GM12878 (cell line): ENCODE results near the gene ENOPH1. TPM values are rescaled to one million over a fixed set of nuclear protein-coding genes. Genes with fewer than 3 reads are reported as not detected.

Experiments used
- ATF2 ChIP-seq: IDR thresholded peaks from 2 replicates; pipeline ENCODE4 v1.6.1; 2012; ENCODE audit warnings: low read length, inconsistent platforms
- BACH1 ChIP-seq: fragments of 450-650 bp; IDR thresholded peaks from 2 replicates; pipeline ENCODE4 v1.6.1; 2017; ENCODE audit warnings: mild to moderate bottlenecking, borderline replicate concordance
- BCLAF1 ChIP-seq: fragments of 450-650 bp; IDR thresholded peaks from 2 replicates; pipeline ENCODE4 v1.6.1; 2017; ENCODE audit warnings: antibody characterized with exemption, mild to moderate bottlenecking, moderate library complexity
- BMI1 ChIP-seq: fragments of 450-650 bp; IDR thresholded peaks from 2 replicates; pipeline ENCODE4 v1.6.1; 2016; ENCODE audit warnings: mild to moderate bottlenecking, moderate library complexity, borderline replicate concordance
- FOXK2 ChIP-seq: fragments of 450-650 bp; IDR thresholded peaks from 2 replicates; pipeline ENCODE4 v1.6.1; 2017; ENCODE audit warnings: mild to moderate bottlenecking, moderate library complexity
- MYB ChIP-seq: fragments of 150-350 bp; IDR thresholded peaks from 2 replicates; pipeline ENCODE4 v1.6.1; 2014; ENCODE audit warnings: mild to moderate bottlenecking, low read depth, low read length, borderline replicate concordance
- MYC ChIP-seq: IDR thresholded peaks from 2 replicates; pipeline ENCODE4 v1.6.1; 2011; ENCODE audit warnings: mild to moderate bottlenecking, low read length, moderate library complexity, inconsistent platforms; ENCODE audit not compliant: insufficient read depth, insufficient replicate concordance, insufficient read length, severe bottlenecking
- PRDM15 ChIP-seq: fragments of 450-650 bp; formaldehyde crosslinking; IDR thresholded peaks from 2 replicates; pipeline ENCODE4 v1.4.0; 2020; ENCODE audit warnings: mild to moderate bottlenecking, moderate library complexity
- SRF ChIP-seq, 2 experiments: IDR thresholded peaks; 2 replicates each; pipeline ENCODE4 v1.6.1; 2011; ENCODE audit warnings: low read depth in 2 of 2, low read length in 2 of 2, mild to moderate bottlenecking in 1 of 2, moderate library complexity in 1 of 2
- TBL1XR1 ChIP-seq: IDR thresholded peaks from 2 replicates; pipeline ENCODE4 v1.6.1; 2012; ENCODE audit warnings: low read depth, low read length, improper control_type of control experiment
- USF1 ChIP-seq: IDR thresholded peaks from 2 replicates; pipeline ENCODE4 v1.6.1; 2011; ENCODE audit warnings: borderline replicate concordance, low read depth, mild to moderate bottlenecking, moderate library complexity, mixed read lengths, low read length; ENCODE audit not compliant: insufficient read depth; ENCODE audit errors: extremely low read length
- ZNF24 ChIP-seq: fragments of 450-650 bp; IDR thresholded peaks from 2 replicates; pipeline ENCODE4 v1.6.1; 2017; ENCODE audit warnings: antibody characterized with exemption, mild to moderate bottlenecking
- ZNF592 ChIP-seq: fragments of 450-650 bp; IDR thresholded peaks from 2 replicates; pipeline ENCODE4 v1.6.1; 2017; ENCODE audit warnings: mild to moderate bottlenecking, moderate library complexity
- polyA plus RNA-seq, 11 experiments: library from polyadenylated mRNA; depleted of rRNA in 4 of 11; unstranded in 6 of 11; stranded (reverse) in 5 of 11; fragments of >200 nt; fragmentation: Nextera tagmentation in 4 of 11; fragmentation: Illumina TruSeq in 1 of 11; extraction: Ambion mirVana in 4 of 11; extraction: Trizol in 1 of 11; gene quantifications; 1 replicate in 1 of 11; 2 replicates in 10 of 11; pipeline versions ENCODE4 v1.2.1 to v1.2.3, GENCODE V29; 2011 to 2016; ENCODE audit warnings: inconsistent platforms in 2 of 11, missing spikeins in 2 of 11, low read depth in 1 of 11
- total RNA-seq, 4 experiments: library from RNA; depleted of rRNA in 3 of 4; stranded (reverse); fragments of >200 nt in 3 of 4; fragmentation: Illumina TruSeq in 1 of 4; extraction: Trizol in 1 of 4; gene quantifications; 2 replicates each; pipeline versions ENCODE4 v1.2.1 to v1.2.3, GENCODE V29; 2013 to 2021

ENOPH1 gene
- total and polyA plus RNA-seq, 10 of the 15 experiments (the other 5 are each of a cell fraction or from before 2014, with no cell fraction given), result 24.4 to 83.6 (median 46.7) TPM

- TF ChIP-seq ZNF592 (0 out of 2 replicates have a peak, but pooled peaks have one; percentile 65), PRDM15 (CRISPR knock-in tag) (no peak), SRF (IDR thresholded peaks at IDR 0.05; ENCODE audit: low read depth in 2 of 2, low read length in 2 of 2) (peak in 1 of 2 experiments; percentile 17; a peak in 1 of 4 replicates), ATF2 (no peak), BCLAF1 (0 out of 2 replicates have a peak, but pooled peaks have one; percentile 40), BACH1 (peak; percentile 83), ZNF24 (peak; percentile 50; the same call in 1 of the 2 replicates), TBL1XR1 (no peak), BMI1 (no peak), USF1 (no peak), MYC (no peak), MYB (no peak), FOXK2 (no peak)
Measured at GRCh38 chr4:82429728-82430192, 630 bp upstream of the ENOPH1 start (continued).
